HG03565 (cell line): ENCODE measurements around the gene ZNF276.
A peak's percentile ranks its signal among the peaks of the same experiment; 100 is the strongest.
"Not testable (repeated sequence)": the region's sequence is repeated elsewhere in the genome, so short reads cannot be mapped to it uniquely, and the experiment has no call there.

ENCODE experiments used
- ATAC-seq: cut with Tn5 transposase; IDR thresholded peaks from one replicate; pipeline ENCODE4 v1.9.1; 2021; ENCODE audit warnings: mild to moderate bottlenecking, moderate library complexity; ENCODE audit not compliant: unreplicated experiment

ZNF276 gene, protein sequence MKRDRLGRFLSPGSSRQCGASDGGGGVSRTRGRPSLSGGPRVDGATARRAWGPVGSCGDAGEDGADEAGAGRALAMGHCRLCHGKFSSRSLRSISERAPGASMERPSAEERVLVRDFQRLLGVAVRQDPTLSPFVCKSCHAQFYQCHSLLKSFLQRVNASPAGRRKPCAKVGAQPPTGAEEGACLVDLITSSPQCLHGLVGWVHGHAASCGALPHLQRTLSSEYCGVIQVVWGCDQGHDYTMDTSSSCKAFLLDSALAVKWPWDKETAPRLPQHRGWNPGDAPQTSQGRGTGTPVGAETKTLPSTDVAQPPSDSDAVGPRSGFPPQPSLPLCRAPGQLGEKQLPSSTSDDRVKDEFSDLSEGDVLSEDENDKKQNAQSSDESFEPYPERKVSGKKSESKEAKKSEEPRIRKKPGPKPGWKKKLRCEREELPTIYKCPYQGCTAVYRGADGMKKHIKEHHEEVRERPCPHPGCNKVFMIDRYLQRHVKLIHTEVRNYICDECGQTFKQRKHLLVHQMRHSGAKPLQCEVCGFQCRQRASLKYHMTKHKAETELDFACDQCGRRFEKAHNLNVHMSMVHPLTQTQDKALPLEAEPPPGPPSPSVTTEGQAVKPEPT

DNA sequence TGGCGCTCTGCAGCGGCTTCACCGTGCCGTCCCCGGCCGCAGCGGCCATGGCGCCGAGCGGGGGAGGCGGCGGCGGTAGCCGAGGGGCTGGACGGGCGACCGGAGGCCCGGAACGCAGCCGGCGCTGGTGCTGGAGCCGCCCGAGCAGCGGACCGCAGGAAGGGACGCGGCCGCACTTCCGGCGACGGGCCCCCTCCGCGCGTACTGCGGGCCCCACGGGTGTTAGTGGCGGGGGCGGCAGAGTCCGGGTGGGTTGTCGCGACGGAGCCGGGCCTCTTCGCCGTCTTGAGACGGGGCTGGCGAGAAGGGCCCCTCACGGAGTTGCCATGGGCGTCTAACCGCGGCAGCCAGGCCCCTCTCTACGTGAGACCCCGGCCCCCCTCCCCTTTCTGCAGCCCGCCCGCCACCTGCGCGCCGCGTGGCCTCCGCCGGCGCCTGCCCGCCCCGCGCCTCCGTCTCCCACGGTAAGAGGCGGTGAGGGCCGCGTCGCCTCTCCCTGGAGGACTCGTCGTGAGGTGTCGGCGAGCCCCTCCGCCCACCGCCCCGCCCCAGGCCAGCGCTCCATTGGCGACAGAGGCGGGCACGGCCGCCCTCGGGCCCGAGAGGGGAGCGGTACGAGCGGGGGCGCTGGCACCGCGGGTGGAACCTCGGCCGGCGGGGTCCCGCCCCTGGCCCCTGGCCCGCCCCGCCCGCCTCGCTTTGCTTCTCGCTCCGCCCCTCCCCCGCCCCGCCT lies at the start of gene ZNF276, which contains the start of gene VPS9D1:
Gene ZNF276 (plus strand): TSS at position 725 of the 733 bp plus-strand sequence. CDS start 104 bp downstream, outside the sequence.
Gene VPS9D1 (minus strand): TSS at position 86 of the 733 bp plus-strand sequence. CDS start 37 bp downstream, at position 49.
- ATAC-seq = no peak

GRCh38 chr16:89671565-89671964 lies 49.8 kb upstream of the ZNF276 start:
- ATAC-seq = not testable (repeated sequence)

GRCh38 chr16:89672177-89672941 lies 49.0 kb upstream of the ZNF276 start:
- ATAC-seq = no peak

- no peak for ATAC-seq
Measured at GRCh38 chr16:89678258-89678657, 43.1 kb upstream of the ZNF276 start.

- ATAC-seq = no peak
Measured at GRCh38 chr16:89685916-89686315, 35.4 kb upstream of the ZNF276 start.

GRCh38 chr16:89686520-89687091 lies 34.7 kb upstream of the ZNF276 start, which contains the start of gene CDK10:
TSS of gene CDK10 (plus strand) at chr16:89686689. CDS start at chr16:89686711, 22 bp downstream.
- ATAC-seq = peak; percentile 76

- peak; percentile 4 for ATAC-seq
Measured at GRCh38 chr16:89687092-89687940, 34.0 kb upstream of the ZNF276 start.

- no peak for ATAC-seq
Measured at GRCh38 chr16:89688395-89688794, 32.9 kb upstream of the ZNF276 start.

DNA sequence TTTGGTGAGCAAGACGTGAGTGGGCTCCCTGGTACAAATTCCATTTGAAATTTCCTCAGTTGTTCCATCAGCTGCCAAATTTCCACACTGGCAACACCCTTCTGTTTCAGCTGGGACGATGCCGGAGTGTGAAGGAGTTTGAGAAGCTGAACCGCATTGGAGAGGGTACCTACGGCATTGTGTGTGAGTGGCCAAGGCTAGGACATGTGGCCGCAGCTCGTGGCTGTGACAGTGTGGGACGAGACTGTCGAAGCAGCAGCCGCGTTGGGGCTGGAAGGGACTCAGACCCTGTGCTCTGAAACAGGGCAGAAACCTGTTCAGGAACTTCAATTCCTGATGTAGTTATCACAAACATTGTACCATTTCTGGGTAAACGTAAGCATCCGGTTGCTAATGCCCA lies 32.2 kb upstream of the ZNF276 start:
- ATAC-seq = no peak

DNA sequence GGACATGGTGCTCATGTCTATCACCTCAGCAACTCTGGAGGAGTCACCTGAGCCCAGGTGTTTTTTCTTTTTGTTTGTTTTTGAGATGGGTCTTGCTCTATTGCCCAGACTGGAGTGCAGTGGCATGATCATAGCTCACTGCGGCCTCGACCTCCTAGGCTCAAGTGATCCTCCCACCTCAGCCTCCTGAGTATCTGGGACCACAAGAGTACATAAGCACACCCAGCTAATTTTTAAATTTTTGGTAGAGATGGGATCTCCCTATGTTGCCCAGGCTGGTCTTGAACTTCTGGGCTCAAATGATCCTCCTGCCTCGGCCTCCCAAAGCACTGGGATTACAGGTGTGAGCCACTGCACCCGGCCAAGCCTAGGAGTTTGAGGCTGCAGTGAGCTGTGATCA lies 31.7 kb upstream of the ZNF276 start:
- ATAC-seq = not testable (repeated sequence)

GRCh38 chr16:89690392-89690901 lies 30.9 kb upstream of the ZNF276 start:
- no peak for ATAC-seq

DNA sequence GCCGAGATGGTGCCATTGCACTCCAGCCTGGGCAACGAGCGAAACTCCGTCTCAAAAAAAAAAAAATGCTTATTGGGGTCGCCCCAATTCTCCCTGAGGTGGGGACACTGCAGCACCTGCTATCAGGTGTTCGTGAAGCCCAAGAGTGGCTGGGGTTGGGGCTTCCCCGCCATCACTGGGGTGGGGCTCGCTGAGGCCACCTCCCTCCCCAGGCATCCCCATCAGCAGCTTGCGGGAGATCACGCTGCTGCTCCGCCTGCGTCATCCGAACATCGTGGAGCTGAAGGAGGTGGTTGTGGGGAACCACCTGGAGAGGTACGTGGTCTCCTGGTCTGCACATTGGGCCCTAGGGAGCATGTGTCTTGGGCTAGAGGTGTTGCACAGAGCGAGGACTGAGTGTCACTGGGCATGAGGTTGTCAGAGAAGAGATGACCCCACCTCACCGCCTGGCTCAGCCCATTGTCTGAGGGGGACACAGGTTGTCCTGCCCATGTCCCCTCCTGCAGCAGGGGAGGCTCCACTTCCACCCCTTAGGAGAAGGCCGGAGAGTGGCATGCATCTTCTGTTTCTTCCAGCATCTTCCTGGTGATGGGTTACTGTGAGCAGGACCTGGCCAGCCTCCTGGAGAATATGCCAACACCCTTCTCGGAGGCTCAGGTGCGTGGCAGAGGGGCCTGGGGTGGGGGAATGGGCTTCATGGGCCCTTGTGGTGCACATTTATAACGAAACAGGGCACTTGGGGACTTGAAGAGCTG lies 29.9 kb upstream of the ZNF276 start:
- no peak for ATAC-seq

DNA sequence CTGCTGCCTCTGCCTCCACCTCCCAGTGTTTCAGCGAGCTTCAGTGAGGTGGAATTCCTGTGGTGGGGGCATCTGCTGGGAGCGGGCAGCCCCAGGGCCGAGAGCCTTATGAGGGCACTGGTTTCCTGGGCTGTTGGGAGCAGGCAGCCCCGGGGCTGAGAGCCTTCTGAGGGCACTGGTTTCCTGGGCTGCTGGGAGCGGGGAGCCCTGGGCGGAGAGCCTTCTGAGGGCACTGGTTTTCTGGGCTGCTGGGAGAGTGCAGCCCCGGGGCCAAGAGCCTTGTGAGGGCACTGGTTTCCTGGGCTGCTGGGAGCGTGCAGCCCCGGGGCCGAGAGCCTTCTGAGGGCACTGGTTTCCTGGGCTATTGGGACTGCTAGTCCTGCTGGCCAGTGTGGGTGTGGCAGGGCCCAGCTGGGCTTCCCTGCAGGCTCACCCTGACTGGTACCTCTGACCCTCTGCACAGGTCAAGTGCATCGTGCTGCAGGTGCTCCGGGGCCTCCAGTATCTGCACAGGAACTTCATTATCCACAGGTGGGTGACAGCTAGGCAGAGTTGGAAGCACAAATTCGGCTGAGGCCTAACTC lies 29.3 kb upstream of the ZNF276 start:
- ATAC-seq = no peak

- no peak for ATAC-seq
Measured at GRCh38 chr16:89693289-89693731, 28.0 kb upstream of the ZNF276 start.

DNA sequence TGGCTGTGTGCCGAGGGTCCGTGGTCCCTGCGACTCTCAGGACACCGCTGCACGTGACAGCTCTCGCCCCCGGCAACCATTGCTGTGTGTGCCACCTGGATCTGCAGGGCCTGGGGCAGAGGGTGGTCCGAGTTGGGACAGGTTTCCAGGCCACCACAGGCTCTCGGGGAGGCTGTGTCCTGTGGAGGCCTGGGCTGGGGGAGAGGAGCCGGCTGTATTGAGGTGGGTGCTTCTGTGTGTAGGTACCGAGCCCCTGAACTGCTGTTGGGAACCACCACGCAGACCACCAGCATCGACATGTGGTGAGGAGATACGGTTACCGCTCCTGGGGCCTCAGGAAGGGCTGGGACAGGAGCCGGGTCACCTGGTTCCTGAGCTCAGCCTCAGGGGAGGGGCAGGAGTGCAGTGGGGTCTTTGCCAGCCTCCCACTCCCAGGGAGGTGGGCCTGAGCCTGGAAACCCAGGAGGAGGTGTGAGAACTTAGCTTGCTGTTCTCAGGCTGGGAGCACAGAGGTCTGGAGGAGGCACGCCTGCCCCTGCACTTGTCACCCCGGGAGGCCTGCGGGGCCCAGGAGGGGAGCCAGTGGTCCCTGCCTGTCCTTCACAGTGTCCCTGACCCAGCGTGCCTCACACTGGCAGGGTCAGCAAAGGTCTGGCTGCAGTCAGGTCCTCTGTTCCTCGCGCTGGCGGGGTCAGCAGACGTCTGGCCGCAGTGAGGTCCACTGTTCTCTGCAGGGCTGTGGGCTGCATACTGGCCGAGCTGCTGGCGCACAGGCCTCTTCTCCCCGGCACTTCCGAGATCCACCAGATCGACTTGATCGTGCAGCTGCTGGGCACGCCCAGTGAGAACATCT lies 27.2 kb upstream of the ZNF276 start:
- no peak for ATAC-seq

DNA sequence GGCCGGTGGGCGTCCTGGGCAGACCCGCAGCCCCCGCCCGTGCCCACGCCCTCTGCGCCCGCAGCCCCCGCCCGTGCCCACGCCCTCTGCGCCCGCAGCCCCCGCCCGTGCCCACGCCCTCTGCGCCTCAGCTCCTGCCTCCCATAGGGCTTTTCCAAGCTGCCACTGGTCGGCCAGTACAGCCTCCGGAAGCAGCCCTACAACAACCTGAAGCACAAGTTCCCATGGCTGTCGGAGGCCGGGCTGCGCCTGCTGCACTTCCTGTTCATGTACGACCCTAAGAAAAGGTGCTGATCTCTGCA lies 26.6 kb upstream of the ZNF276 start:
- not testable (repeated sequence) for ATAC-seq
